Stimulated activated CD4-positive, alpha-beta T cell treated with anti-CD3 and anti-CD28 coated beads, Interleukin-12 subunit alpha, Interleukin-12 subunit beta, amount 100 ng/mL, for 4 hours (primary cell): ENCODE data around the gene A3GALT2.
A peak's percentile ranks its signal among the peaks of the same experiment; 100 is the strongest.

Experiments
- DNase-seq: peaks from one replicate; pipeline ENCODE4 v3.0.0-alpha.2; 2020

The A3GALT2 gene

GRCh38 chr1:33320619-33321165, at the start of gene A3GALT2:
Gene A3GALT2 (minus strand): TSS chr1:33321098. CDS start chr1:33321098, 0 bp downstream.
- DNase-seq, result no peak

GRCh38 chr1:33370301-33370700, 49.4 kb upstream of the A3GALT2 start:
- no peak for DNase-seq

GRCh38 chr1:33369764-33370163, 48.9 kb upstream of the A3GALT2 start:
- no peak for DNase-seq

GRCh38 chr1:33369081-33369480, 48.2 kb upstream of the A3GALT2 start:
- DNase-seq, result no peak

GRCh38 chr1:33368431-33368830, 47.5 kb upstream of the A3GALT2 start:
- no peak for DNase-seq

GRCh38 chr1:33367485-33368405, 46.8 kb upstream of the A3GALT2 start:
- peak; percentile 87 for DNase-seq

- DNase-seq, result no peak
Measured at GRCh38 chr1:33366762-33367484, 46.0 kb upstream of the A3GALT2 start.

GRCh38 chr1:33365560-33365997, 44.7 kb upstream of the A3GALT2 start:
- no peak for DNase-seq

GRCh38 chr1:33364565-33364918, 43.6 kb upstream of the A3GALT2 start:
- DNase-seq, result no peak

GRCh38 chr1:33363470-33363861, 42.6 kb upstream of the A3GALT2 start:
- DNase-seq, result no peak

- no peak for DNase-seq
Measured at GRCh38 chr1:33363021-33363420, 42.1 kb upstream of the A3GALT2 start.

- DNase-seq, result no peak
Measured at GRCh38 chr1:33361532-33362235, 40.8 kb upstream of the A3GALT2 start.

GRCh38 chr1:33360367-33360766, 39.5 kb upstream of the A3GALT2 start:
- DNase-seq, result no peak

- DNase-seq, result no peak
Measured at GRCh38 chr1:33359931-33360330, 39.0 kb upstream of the A3GALT2 start.

- DNase-seq, result no peak
Measured at GRCh38 chr1:33358795-33359503, 38.1 kb upstream of the A3GALT2 start.

GRCh38 chr1:33358114-33358794, 37.4 kb upstream of the A3GALT2 start:
- no peak for DNase-seq

- DNase-seq, result no peak
Measured at GRCh38 chr1:33357099-33357498, 36.2 kb upstream of the A3GALT2 start.

GRCh38 chr1:33354707-33355316, 33.9 kb upstream of the A3GALT2 start:
- no peak for DNase-seq

- DNase-seq, result no peak
Measured at GRCh38 chr1:33353531-33353930, 32.6 kb upstream of the A3GALT2 start.

- DNase-seq, result no peak
Measured at GRCh38 chr1:33351281-33351660, 30.4 kb upstream of the A3GALT2 start.

GRCh38 chr1:33350611-33351280, 29.8 kb upstream of the A3GALT2 start:
- no peak for DNase-seq
